Measurements from ENCODE around the gene TMEFF2.

Gene TMEFF2

GRCh38 chr2:192159736-192160135 is 35.0 kb downstream of the TMEFF2 start:
- no peak for TF ChIP-seq CTCF (conservative IDR thresholded peaks at IDR 0.05; ENCODE audit: low read length)
- DNase-seq (ENCODE audit: low read depth): no peak
- no peak overlapping the region for H3K4me3 ChIP-seq (ENCODE audit: low read length)

GRCh38 chr2:192159208-192159607 is 35.5 kb downstream of the TMEFF2 start:
- no peak for TF ChIP-seq CTCF (conservative IDR thresholded peaks at IDR 0.05; ENCODE audit: low read length)

GRCh38 chr2:192157776-192158175 is 37.0 kb downstream of the TMEFF2 start:
- no peak for TF ChIP-seq CTCF (conservative IDR thresholded peaks at IDR 0.05; ENCODE audit: low read length)
- H3K4me3 ChIP-seq (ENCODE audit: low read length): no peak overlapping the region
- no peak for DNase-seq (ENCODE audit: low read depth)

More at GRCh38 chr2:192159208-192159607, 35.5 kb downstream of the TMEFF2 start:
- H3K4me3 ChIP-seq (ENCODE audit: low read length): no peak overlapping the region
- DNase-seq (ENCODE audit: low read depth): no peak

GRCh38 chr2:192155511-192156118 is 39.1 kb downstream of the TMEFF2 start:
- peak; percentile 44 for DNase-seq (ENCODE audit: low read depth)
- TF ChIP-seq CTCF (conservative IDR thresholded peaks at IDR 0.05; ENCODE audit: low read length): no peak
- no peak overlapping the region for H3K4me3 ChIP-seq (ENCODE audit: low read length)

GRCh38 chr2:192153561-192153960 is 41.2 kb downstream of the TMEFF2 start:
- TF ChIP-seq CTCF (conservative IDR thresholded peaks at IDR 0.05; ENCODE audit: low read length): no peak
- no peak overlapping the region for H3K4me3 ChIP-seq (ENCODE audit: low read length)
- DNase-seq (ENCODE audit: low read depth): no peak

GRCh38 chr2:192151853-192152252 is 42.9 kb downstream of the TMEFF2 start:
- no peak overlapping the region for H3K4me3 ChIP-seq (ENCODE audit: low read length)
- DNase-seq (ENCODE audit: low read depth): peak; percentile 80
- no peak for TF ChIP-seq CTCF (conservative IDR thresholded peaks at IDR 0.05; ENCODE audit: low read length)

- TF ChIP-seq CTCF (conservative IDR thresholded peaks at IDR 0.05; ENCODE audit: low read length): no peak
- DNase-seq (ENCODE audit: low read depth): peak; percentile 82
- H3K4me3 ChIP-seq (ENCODE audit: low read length): no peak overlapping the region
These were observed 44.6 kb downstream of the TMEFF2 start for GRCh38 chr2:192150166-192150565.

All from AG10803 (cell line).